Right cardiac atrium (tissue), 5 donors: ENCODE data around the gene MOV10L1. TPM values are rescaled to one million over a fixed set of nuclear protein-coding genes. Genes with fewer than 3 reads are reported as not detected.

Source experiments
- ATAC-seq, 2 donors: fragments of 200-7000 bp; cut with Tn5 transposase; one replicate each; pipeline versions ENCODE4 v1.8.0 to v1.9.1; 2020; ENCODE audit warnings: moderate library complexity in 2 of 2, mild to moderate bottlenecking in 1 of 2
- DNase-seq, 3 donors: peaks; one replicate each; pipeline ENCODE4 v3.0.0-alpha.2; 2020
- H3K27ac ChIP-seq: one replicate; pipeline ENCODE4 v1.5.1; 2013; ENCODE audit warnings: mild to moderate bottlenecking, low read length, control low read depth, moderate library complexity
- H3K27me3 ChIP-seq: one replicate; pipeline ENCODE4 v1.6.1; 2013; ENCODE audit not compliant: control insufficient read depth, insufficient read depth
- H3K4me1 ChIP-seq: one replicate; pipeline ENCODE4 v1.6.1; 2013; ENCODE audit warnings: low read length; ENCODE audit not compliant: control insufficient read depth, insufficient read depth
- H3K4me3 ChIP-seq: one replicate; pipeline ENCODE4 v1.5.1; 2013; ENCODE audit warnings: low read length, control low read depth
- H3K9me3 ChIP-seq: one replicate; pipeline ENCODE4 v1.6.1; 2013; ENCODE audit warnings: low read length; ENCODE audit not compliant: control insufficient read depth
- WGBS: extraction: QIAGEN DNeasy Blood & Tissue Kit; methylation state at CpG from one replicate; pipeline ENCODE4 v1.1.7; 2013; 5-methylcytosine and 5-hydroxymethylcytosine counted together
- intact Hi-C, 4 donors: fragments of 100-400 bp; cut with DNase I; formaldehyde crosslinking; loops; one replicate each; pipeline versions ENCODE4 v1.11.0 to v1.14.0; 2022 to 2023
- polyA plus RNA-seq: library from polyadenylated mRNA; stranded (reverse); fragments of 200-250 nt; gene quantifications from one replicate; pipeline ENCODE4 v1.2.3, GENCODE V29; 2013
- total RNA-seq, 4 donors: library from RNA; stranded (reverse); fragmentation: NEBNext Ultra II Directional; extraction: Animal tissue kit (Norgen Biotek cat#: 25700); gene quantifications; one replicate each; pipeline ENCODE4 v1.2.1, GENCODE V29; 2021
- donor health status: healthy with polysubstance abuse.
- donor health status: DM: no; HTN: yes; CAD: no.
- donor health status: DM: no; HTN: no; CAD: no.
- donor health status: DM: no; HTN: yes; CAD: no; lungs with severe emphysema.
- donor health status: DM: yes; HTN: yes; CAD: no.

The MOV10L1 gene
- total and polyA plus RNA-seq, 5 donors = 0.29 to 0.63 (median 0.53) TPM

DNA sequence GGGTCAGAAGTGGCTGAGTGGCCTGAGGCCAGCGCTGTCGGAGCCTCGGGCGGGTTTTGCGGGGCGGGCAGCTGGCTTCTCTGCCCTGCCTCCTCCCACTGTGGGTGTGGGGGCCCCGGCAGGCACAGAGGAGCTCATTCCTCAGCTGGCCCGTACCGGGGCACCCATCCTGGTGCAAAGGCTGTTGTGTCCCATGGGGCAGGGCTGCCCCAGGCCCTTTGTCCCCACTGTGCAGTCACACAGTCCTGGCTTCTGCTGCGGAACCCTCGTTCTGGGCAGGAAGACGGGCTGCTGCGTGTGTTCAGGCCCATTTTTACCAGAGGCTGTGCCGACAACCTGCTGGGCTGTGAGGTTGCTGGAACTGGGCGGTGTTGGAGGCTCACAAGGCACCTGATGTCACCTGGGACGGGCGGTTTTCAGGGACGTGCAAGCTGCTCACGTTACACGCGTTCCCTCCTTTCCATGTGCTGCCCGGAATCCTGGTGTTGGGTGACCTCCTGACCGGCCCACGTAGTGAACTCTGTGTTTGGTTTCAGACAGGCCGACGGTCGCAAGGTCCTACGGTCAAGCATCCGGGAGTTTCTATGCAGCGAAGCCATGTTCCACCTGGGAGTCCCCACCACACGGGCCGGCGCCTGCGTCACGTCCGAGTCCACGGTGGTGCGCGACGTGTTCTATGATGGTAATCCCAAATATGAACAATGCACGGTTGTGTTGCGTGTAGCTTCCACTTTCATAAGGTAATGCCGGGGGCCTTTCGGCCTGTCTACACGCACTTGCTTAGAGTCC, 116.2 kb downstream of the MOV10L1 start:
- Histone ChIP-seq H3K27me3 (no peaks in the 10 kb centered on the region), H3K27ac (peak overlapping the region; percentile 1), H3K4me3 (no peak overlapping the region), H3K4me1 (peaks cover 2% of the 10 kb centered on the region), H3K9me3 (no peaks in the 10 kb centered on the region)
- 87% methylated on average over 45 of the region's 45 CpGs for WGBS
- DNase-seq (peak; percentile 18 to 61 (median 55)), ATAC-seq (no peak)
- intact Hi-C loops = loop anchor here in 3 of 4 donors (2.0 to 5.0 kb wide), 2 partner anchors 57 to 59 kb away; no protein-coding TSS in a partner anchor

DNA sequence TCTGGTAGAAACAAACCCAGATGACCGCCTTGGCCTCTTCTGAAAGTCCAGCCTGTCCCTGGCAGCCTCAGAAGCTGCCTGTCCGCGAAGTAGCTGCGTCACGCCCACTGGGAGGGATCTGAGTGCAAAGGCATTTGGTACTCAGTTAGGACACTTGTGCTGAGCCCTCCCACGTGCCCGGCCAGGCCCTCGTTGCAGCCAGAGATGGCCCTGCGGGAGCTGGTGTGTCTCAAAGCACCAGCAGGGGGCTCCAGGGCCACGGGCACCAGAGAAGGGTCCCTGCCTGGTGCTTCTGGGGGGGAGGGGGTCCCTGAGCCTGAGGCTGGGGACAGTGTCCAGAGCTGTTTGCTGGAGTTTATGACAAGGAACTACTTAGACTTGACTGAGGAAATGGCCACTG, 116.8 kb downstream of the MOV10L1 start:
- ATAC-seq (peak; percentile 68 to 76), DNase-seq (peak; percentile 82 to 90 (median 89))
- Histone ChIP-seq H3K4me1 (peaks cover 2% of the 10 kb centered on the region), H3K9me3 (no peaks in the 10 kb centered on the region), H3K4me3 (no peak overlapping the region), H3K27me3 (no peaks in the 10 kb centered on the region), H3K27ac (peak overlapping the region; percentile 1)
- intact Hi-C loops = loop anchor here in 3 of 4 donors (2.0 to 5.0 kb wide), 2 partner anchors 58 to 59 kb away; no protein-coding TSS in a partner anchor
- 23% methylated on average over 10 of the region's 10 CpGs for WGBS

DNA sequence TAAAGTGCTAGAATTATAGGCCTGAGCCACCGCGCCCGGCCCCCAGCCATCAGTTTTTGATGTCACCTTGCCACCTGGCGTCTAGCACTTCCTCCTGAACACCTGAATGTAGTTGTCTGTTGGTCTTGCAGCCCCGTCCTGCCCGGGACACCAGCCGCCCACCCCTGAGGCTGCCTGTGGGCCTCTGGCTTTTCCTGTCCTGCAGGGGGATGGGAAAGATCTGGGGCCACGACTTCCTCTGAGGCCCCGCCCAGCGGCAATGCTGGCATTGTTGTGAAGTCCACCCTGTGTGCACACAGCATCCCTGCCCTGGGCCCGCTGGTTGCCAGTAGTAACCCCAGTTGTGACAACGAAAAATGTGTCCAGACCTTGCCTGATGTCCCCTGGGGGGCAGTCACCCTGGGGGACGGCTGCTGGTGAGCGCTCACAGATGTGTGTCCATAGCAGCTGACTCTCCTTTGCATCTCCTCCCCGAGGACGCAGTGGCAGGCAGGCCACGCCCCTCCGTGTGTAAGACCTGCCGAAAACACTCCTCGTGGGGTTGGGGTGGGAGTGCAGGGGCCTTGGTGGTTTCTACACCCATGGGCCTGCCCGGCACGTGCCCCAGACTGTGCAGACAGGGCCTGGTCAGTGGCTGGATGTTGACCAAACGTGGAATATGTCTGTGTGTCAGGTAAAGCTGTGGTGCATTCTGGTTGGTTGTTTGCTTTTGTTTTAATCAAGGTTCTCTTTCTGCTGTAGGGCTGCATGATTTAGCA, 117.8 kb downstream of the MOV10L1 start:
- WGBS = 65% methylated on average over 23 of the region's 23 CpGs
- no peaks in the 10 kb centered on the region for H3K9me3 ChIP-seq
- no peak overlapping the region for H3K4me3 ChIP-seq
- ATAC-seq (peak in 1 of 2 donors; percentile 6), DNase-seq (peak; percentile 37 to 72 (median 69))
- no peak overlapping the region for H3K27ac ChIP-seq
- H3K4me1 ChIP-seq = no peaks in the 10 kb centered on the region
- H3K27me3 ChIP-seq = no peaks in the 10 kb centered on the region
- intact Hi-C loops = loop anchor here in 3 of 4 donors (2.0 to 5.0 kb wide), 2 partner anchors 59 to 60 kb away; no protein-coding TSS in a partner anchor

DNA sequence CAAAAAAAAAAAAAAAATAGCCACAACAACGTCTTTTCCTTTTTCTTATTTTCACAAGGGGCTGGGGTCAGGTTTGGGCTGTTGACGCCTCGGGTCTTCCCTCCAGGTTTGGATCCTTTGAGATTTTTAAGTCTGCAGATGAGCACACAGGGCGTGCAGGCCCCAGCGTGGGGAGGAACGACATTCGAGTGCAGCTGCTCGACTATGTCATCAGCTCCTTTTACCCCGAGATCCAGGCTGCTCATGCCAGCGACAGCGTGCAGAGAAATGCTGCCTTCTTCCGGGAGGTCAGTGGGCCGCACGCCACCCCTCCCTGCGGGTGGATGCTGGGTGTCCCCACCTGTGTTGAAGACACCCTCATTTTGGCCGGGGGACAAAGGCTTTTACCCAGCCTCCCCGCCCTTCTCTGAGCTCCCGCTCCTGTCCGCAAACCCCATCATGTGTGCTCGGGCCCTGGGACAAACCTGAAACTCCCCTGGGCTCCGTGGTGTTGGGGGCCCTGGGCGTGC, 118.7 kb downstream of the MOV10L1 start:
- Histone ChIP-seq H3K4me1 (no peaks in the 10 kb centered on the region), H3K4me3 (no peak overlapping the region), H3K27ac (no peak overlapping the region), H3K9me3 (no peaks in the 10 kb centered on the region), H3K27me3 (no peaks in the 10 kb centered on the region)
- ATAC-seq (no peak), DNase-seq (no peak)
- intact Hi-C loops = loop anchor here in 2 of 4 donors (5.0 kb wide), 1 partner anchor 61 kb away; no protein-coding TSS in a partner anchor
- 84% methylated on average over 22 of the region's 22 CpGs for WGBS

DNA sequence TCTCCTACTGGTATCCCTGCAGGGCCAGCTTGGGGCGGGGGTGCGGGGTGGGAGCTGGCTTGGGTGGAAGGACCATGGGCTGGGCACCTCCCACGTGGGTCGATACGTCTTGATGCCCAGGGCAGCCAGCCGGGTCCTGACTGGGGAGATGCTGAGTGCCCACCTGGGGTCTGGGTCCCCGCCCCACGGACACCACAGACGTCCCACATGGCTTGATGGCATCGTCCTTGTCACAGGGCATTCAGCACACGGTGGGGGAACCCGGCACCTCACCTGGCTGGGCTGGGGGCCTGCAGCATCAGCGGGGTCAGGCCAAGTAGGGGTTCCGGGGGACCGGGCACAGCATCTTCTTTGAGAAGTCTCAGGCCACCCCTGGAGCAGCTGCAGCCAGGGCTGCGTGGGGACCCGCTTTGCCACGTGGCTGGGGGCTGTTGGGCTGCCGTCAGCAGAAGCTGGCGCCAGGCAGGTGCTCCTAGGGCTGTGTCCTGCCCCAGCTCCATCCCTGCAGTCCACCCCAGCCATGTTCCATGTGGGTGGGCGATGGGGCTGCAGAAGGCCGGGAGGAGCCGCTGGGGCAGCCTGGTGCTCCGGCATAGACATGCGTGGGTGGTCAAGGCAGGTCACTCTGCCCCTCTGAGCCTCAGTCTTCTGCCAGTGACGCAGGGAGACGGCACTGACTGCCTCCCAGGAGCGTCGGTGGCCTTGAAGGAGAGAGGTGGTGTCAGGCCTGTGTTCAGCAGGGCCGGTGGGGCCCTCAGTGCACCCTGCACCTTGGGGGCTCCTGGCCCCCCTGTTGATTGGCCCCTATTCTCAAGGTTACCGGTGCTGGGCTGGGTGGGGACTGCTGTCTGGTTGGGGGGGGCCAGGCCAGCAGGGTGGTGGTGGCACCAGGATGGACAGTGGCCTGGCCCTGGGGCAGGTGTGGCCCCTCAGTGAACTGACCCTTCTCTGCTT, 119.4 kb downstream of the MOV10L1 start:
- DNase-seq = peak in 2 of 3 donors; percentile 54 to 64

DNA sequence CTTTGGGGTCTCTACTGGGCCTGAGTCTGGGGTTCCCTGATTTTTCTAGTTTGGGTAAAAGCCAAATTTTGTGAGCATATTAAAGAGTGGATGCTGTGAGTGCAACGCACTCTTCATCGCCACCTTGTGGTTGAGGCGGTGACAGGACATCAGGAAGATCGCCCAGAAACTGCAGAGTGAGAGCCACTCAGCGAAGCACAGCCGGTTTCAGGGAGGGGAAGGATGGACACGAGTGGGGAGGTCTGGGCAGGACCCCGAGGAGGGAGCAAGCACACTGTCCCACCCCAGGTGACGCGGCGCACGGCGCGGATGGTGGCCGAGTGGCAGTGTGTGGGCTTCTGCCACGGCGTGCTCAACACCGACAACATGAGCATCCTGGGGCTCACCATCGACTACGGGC, 120.1 kb downstream of the MOV10L1 start:
- ATAC-seq = peak; percentile 7 to 28
- intact Hi-C loops = loop anchor here (5.0 to 10.0 kb wide), 2 partner anchors 63 to 275 kb away; no protein-coding TSS in a partner anchor
- Histone ChIP-seq H3K4me1 (no peaks in the 10 kb centered on the region), H3K4me3 (no peak overlapping the region), H3K9me3 (no peaks in the 10 kb centered on the region), H3K27ac (no peak overlapping the region), H3K27me3 (no peaks in the 10 kb centered on the region)
- WGBS = 61% methylated on average over 20 of the region's 20 CpGs
- DNase-seq = peak; percentile 77 to 87 (median 79)

More for the DNA sequence above, 119.4 kb downstream of the MOV10L1 start:
- no peaks in the 10 kb centered on the region for H3K4me1 ChIP-seq
- H3K9me3 ChIP-seq = no peaks in the 10 kb centered on the region
- H3K4me3 ChIP-seq = no peak overlapping the region
- peak; percentile 5 to 12 for ATAC-seq
- no peak overlapping the region for H3K27ac ChIP-seq
- no peaks in the 10 kb centered on the region for H3K27me3 ChIP-seq
- WGBS = 79% methylated on average over 31 of the region's 31 CpGs
- intact Hi-C loops = loop anchor here in 2 of 4 donors (5.0 kb wide), 1 partner anchor 62 kb away; no protein-coding TSS in a partner anchor

DNA sequence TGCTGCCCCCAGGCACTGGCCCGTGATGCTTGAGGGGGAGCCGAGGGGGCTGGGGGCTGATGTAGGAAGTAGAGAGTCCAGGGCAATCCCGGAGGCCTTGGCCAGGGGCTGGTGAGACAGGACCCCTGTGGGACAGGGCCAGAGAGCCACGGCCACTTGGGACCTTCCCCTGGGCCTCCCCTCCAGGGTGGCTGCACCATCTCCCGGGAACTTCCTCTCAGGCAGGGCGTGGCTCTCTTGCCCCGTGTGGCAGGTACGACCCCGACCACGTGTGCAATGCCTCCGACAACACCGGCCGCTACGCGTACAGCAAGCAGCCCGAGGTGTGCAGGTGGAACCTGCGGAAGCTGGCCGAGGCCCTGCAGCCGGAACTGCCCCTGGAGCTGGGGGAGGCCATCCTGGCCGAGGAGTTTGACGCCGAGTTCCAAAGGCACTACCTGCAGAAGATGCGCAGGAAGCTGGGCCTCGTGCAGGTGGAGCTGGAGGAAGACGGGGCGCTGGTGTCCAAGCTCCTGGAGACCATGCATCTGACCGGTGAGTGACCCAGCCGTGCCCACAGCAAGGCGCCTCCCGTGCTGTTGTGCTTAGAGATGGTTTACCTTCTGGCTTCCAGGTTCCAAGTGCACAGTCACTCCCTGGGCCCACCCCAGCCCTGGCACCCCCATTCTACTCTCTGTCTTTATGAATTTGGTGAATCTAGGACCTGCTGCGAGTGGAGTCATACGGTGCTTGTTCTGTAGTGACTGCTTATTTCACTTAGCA, 120.8 kb downstream of the MOV10L1 start:
- intact Hi-C loops = loop anchor here in 2 of 4 donors (5.0 to 10.0 kb wide), 2 partner anchors 63 to 276 kb away; no protein-coding TSS in a partner anchor
- Histone ChIP-seq H3K4me1 (no peaks in the 10 kb centered on the region), H3K27ac (no peak overlapping the region), H3K27me3 (no peaks in the 10 kb centered on the region), H3K9me3 (no peaks in the 10 kb centered on the region), H3K4me3 (no peak overlapping the region)
- peak in 1 of 3 donors; percentile 57 for DNase-seq
- peak in 1 of 2 donors; percentile 3 for ATAC-seq
- 87% methylated on average over 32 of the region's 32 CpGs for WGBS

DNA sequence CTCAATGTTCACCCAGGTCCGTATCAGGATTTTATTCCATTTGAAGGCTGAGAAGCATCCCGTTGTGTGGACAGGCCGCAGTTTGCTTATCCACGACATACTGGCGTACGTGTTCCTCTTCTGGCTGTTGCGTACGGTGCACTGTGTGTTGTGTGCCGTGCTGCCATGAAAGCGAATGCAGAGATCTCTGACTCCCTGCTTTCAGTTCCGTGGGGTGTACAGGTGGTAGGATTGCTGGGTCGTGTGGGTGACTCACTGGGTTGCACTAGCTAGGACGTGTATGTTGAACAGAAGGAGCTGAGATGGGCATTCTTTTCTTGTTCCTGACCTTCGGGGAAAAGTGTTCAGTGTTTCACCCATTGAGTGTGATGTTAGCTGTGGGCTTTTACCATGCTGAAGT, 121.3 kb downstream of the MOV10L1 start:
- Histone ChIP-seq H3K27me3 (no peaks in the 10 kb centered on the region), H3K27ac (no peak overlapping the region), H3K4me3 (no peak overlapping the region), H3K9me3 (no peaks in the 10 kb centered on the region), H3K4me1 (no peaks in the 10 kb centered on the region)
- ATAC-seq (no peak), DNase-seq (peak in 1 of 3 donors; percentile 4)
- WGBS = 89% methylated on average over 14 of the region's 14 CpGs
- intact Hi-C loops = loop anchor here in 2 of 4 donors (5.0 to 10.0 kb wide), 2 partner anchors 64 to 276 kb away; no protein-coding TSS in a partner anchor
